ENCODE measurements around the gene XPOT.

DNA sequence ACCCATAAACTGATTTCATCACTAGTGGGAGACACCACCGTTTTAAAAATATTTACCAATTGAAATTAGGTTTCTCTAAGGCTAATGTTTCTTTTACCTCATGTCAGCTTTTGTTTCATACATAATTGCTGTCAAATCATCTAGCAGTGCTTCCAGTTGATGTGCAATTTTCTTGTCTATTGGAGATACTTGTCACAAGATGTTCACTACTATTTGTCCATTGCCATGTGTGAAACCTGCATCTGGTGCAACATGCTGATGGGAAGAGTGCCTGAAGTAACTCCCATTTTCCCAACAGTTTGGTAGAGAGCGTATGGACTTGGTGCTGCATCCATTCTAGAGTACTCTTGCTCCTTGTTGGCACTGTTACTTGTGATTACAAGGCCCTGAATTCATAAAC, 9.7 kb downstream of the XPOT start:
- no peak for TF ChIP-seq ZNF274 (IDR thresholded peaks at IDR 0.05; ENCODE audit: low read depth, low read length)
- TF ChIP-seq YY1 (IDR thresholded peaks at IDR 0.05; ENCODE audit: insufficient read depth, insufficient read length): no peak
- TF ChIP-seq SUZ12 (IDR thresholded peaks at IDR 0.05; ENCODE audit: extremely low read depth, insufficient read depth, insufficient read length): no peak
